ENCODE measurements around the gene EXOC6B.
A peak's percentile ranks its signal among the peaks of the same experiment; 100 is the strongest.

Gene EXOC6B

DNA sequence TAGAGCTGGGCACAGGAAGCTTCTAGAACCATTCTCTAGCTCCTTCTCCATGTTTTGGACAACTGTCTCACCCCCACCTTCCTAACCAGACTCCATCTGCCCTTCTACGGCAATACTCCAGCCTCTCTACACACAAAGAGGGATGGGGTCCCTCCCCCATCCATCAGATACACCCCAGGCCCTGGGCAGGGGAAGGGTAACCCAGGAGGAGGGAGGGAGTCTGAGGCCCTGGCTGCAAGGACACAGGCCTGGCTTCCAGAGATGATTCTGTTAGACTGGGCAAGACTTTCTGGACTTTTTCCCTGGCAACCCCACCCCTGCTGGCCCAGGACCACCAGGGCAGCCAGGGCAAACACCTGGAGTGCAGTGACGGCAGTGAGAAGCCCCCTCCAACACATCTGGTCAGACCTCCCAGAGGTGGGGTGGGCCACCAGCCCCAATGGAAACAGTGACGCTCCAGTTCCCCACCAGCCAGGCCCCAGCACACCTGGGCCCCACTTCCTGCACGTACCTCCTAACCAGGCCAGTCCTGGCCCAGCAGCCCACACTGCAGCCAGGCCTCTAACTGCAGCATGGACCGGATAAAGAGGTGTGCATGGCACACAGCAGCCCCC is 684.7 kb downstream of the EXOC6B start:
- no peak for DNase-seq

- no peak for DNase-seq
Measured at GRCh38 chr2:72140621-72140960, 685.2 kb downstream of the EXOC6B start.

DNA sequence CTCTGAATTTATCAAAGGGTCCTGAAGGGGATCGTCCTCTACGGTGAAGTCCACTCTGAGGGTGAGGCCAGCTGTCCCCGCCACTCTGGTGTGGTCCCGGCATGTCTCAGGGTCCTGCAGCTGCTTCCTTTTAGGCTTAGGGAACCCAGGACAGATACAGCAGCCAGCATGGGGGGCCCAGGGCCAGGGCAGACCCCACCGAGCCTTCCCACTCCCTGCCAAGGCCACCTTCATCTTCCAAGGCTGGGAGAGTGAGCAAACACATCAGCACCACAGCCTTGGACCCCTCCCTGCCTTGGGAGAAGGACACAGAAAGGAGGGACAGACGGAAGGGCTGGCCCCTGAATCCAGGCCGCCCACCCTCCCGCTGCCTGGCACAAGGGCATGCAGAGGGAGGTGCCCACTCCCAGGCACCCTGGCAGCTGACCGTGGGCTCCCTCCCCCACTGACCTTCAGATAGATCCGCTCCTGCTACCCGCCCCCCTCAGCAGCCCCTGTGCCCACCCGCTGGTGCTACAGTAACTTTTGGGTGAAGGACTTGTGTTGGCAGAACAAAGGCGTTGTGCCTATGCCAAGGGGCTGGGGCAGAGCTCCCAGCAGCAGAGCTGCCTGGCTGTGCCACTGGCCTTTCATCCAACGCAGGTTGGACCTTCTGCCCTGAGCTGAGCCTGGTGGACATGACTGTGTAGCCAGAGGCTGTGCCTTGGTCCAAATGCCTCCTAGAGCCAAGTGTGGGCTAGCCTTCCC is 685.8 kb downstream of the EXOC6B start:
- DNase-seq: no peak

DNA sequence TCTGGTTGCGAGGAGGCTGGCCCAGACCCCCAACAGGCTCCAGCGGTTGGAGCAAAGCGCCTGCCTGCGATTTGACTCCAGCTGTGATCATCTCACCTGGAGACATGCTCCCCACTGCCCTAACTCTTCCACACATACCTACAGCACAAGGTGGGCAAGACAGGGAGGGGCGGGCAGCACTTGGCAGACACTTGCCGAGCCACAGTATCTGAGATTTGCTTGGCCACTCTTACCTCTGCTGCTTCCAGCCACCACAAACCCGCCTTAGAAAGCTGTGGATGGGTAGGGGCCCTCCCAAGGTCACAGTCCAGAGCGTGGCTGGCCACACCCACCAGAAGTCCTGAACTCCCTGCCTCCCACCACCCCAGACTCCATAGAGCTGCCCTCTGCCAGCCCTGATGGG is 686.4 kb downstream of the EXOC6B start:
- DNase-seq: no peak

GRCh38 chr2:72138921-72139381 is 686.9 kb downstream of the EXOC6B start:
- no peak for DNase-seq

GRCh38 chr2:72138011-72138881 is 687.6 kb downstream of the EXOC6B start:
- DNase-seq: no peak

- DNase-seq: peak; percentile 33
Measured at GRCh38 chr2:72137498-72138010, 688.3 kb downstream of the EXOC6B start.

DNA sequence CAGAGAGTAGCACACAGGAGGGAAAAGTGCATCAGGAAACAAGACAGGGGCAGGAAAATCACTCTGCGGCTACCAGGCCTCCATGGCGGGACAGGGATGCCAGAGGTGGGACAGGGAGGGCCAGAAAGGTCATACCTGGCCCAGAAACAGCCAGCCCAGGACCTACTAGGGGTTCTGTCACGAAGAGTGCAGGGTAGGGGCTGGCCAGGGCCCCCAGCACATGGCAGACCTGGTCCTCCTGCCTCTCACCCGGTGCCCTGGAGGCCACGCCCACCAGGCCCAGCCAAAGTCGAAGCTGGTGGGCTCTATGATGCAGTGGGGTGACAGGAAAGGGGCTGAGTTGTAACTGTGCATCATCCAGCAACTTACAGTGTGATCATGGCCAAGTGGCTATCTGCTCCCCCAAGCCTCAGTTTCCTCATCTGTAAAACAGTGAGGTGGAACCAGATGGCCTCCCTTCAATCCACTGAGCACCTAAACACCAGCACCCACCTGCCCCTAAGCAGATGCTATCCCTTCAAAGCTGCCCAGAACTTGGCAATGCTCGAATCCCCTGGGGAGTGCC is 688.8 kb downstream of the EXOC6B start:
- no peak for DNase-seq

- DNase-seq: no peak
Measured at GRCh38 chr2:72136331-72136730, 689.5 kb downstream of the EXOC6B start.

- DNase-seq: no peak
Measured at GRCh38 chr2:72135921-72136320, 689.9 kb downstream of the EXOC6B start.

- DNase-seq: no peak
Measured at GRCh38 chr2:72134997-72135800, 690.6 kb downstream of the EXOC6B start.

DNA sequence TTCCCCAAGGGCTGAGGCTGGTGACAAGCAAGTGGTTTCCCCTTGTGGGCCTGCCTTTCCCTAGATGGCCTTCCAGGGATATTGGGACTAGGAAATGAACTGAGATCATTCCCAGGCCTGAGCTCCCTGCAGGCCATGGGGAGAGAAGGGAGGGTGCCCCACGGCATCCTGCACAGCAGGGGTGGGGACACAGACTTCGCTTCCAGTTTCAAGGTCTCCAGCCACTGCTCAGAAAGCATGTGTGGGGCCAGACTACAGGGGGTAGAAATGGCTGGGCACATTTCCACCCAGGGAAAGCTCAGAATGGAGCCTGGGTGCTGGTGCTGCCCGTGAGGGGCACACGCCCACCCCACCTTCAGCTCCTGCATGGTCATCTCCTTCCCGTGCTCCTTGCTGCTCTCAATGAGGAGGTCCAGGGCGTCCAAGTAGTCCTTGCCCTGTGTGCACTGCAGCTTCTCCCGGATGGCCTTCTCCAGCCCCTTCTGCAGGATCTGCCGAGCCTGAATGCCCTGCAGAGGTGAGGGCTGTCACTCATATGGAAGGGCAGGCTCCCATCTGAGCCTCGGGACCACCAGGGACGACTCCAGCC is 691.3 kb downstream of the EXOC6B start:
- DNase-seq: no peak

DNA sequence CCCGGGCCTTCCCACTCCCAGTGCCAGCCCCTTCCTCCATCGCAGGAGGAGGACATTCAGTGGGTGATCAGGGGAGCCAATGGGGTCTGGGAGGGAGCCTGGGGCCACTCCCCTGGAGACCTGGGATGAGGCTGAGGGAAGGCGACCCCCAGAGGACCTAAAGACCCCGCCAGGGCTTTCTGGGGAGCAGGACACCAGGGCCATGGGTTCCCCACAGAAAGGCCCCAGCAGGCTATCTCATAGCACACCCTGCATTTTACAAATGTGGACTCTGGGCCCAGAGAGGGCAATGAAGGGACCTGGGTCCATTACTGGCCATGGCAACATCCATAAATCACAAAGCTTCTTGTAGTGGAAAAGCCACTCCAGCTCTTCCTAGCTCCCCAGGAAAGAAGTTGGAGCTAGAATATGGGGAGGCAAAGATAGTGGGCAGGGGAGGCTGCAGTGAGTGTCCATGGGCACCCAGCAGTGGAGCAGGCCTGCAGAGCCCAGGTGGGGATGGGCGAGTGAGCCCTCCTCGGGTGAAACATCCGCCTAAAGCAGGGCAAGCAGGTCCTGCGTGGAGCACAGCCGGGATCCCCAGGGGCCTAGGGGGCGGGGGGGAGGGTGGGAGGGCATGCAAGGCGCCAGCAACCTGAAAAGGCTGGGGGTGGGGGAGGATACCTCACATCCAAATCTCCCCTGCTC is 692.0 kb downstream of the EXOC6B start:
- no peak for DNase-seq

GRCh38 chr2:72132981-72133720 is 692.7 kb downstream of the EXOC6B start:
- no peak for DNase-seq

GRCh38 chr2:72131916-72132841 is 693.7 kb downstream of the EXOC6B start:
- DNase-seq: no peak

DNA sequence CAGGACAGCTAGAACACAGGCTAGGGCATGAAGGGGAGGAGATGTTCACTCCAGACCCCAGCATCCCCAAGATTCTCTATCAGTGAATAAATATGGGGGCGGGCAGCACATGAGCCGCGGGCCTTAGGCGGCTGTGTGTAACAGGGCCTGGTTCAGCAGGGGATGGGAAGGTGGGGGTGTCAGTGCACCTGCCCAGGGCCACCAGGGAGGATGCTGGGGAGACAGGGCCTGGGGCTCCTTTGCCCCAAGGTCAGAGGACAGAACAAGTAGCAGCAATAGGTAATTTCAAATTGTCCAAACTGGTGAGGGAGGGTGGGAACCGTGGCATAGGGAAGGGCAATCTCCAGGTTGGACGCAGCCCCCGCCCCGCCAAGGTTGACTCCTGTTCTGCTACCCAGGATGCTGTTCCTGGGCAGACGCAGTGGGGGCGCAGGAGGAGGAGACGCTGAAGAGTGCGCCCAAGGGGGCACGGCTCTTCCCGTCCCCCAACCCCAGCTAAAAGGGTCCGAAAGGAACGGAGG is 694.4 kb downstream of the EXOC6B start:
- DNase-seq: no peak

DNA sequence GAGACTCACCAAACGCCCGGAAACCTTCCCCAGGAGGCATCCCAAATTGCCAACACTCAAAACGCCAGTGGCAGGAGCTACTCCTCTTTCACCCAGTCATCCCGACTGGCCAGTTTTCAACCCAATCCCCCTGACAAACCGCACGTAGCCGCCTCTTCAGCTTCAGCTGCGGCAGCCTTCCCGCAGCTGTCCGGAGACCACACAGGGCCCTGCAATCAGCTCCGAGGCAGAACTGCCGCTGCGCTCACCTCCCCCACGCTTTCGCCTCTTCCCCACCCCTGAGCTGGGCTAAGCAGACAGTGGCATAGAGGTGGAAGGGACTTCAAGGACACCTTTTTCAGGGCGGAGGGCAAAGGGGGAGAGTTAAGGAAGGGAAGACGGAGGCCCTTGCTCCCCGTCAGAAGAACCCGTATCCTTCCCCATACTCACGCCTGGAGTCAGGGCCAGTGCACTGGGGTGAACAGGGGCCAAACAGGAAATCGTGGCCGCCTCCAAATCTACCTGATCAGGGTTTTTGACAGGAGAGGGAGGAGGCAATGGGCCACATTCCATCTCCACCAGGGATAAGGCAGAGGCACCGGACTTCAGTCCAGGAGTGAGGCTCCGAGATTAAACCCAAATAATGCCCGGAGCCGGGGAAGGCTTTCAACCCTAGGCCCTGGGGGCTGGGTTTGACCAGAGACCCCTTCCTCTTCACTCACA is 695.0 kb downstream of the EXOC6B start:
- no peak for DNase-seq

- DNase-seq: no peak
Measured at GRCh38 chr2:72129681-72130340, 696.0 kb downstream of the EXOC6B start.

Measured in CD4-positive, alpha-beta T cell treated with Interleukin-12 subunit alpha and Interleukin-12 subunit beta, for 1 hour (primary cell).